Adrenal gland (tissue), 5 donors: ENCODE results near the gene CLCN7.

Source experiments
- CTCF ChIP-seq, 6 experiments: fragments of 450-650 bp in 4 of 6; fragments of 200-600 bp in 2 of 6; sonication (generic) in 1 of 6; IDR thresholded peaks; 1 replicate in 5 of 6; 2 replicates in 1 of 6; pipeline versions ENCODE4 v1.5.1 to v1.8.0; 2016 to 2021; ENCODE audit warnings: antibody characterized with exemption in 6 of 6, mild to moderate bottlenecking in 2 of 6, moderate library complexity in 1 of 6
- POLR2A ChIP-seq, 2 donors: fragments of 450-650 bp; IDR thresholded peaks; one replicate each; pipeline ENCODE4 v1.6.1; 2017; ENCODE audit warnings: antibody characterized with exemption in 2 of 2, mild to moderate bottlenecking in 2 of 2, moderate library complexity in 1 of 2
- donor health status: DM: no; HTN: no; CAD: no.

GRCh38 chr16:1445518-1446203 lies 29.2 kb downstream of the CLCN7 start:
- TF ChIP-seq CTCF (IDR thresholded peaks at IDR 0.05) (no peak), POLR2A (IDR thresholded peaks at IDR 0.05) (no peak)
